GM12878 (cell line): Measurements from ENCODE around the gene TSHZ1.

Source experiments
- ASH2L ChIP-seq: fragments of 300-600, 200-600 bp; sonication (generic); IDR thresholded peaks from 2 replicates; pipeline ENCODE4 v1.6.1; 2017; ENCODE audit warnings: low read depth, mild to moderate bottlenecking, borderline replicate concordance
- ATF3 ChIP-seq: IDR thresholded peaks from 2 replicates; pipeline ENCODE4 v1.6.1; 2011; ENCODE audit warnings: low read depth, mild to moderate bottlenecking, low read length, moderate library complexity, borderline replicate concordance; ENCODE audit errors: extremely low read depth
- CHD2 ChIP-seq: IDR thresholded peaks from 2 replicates; pipeline ENCODE4 v1.6.1; 2011; ENCODE audit warnings: low read depth, low read length, improper control_type of control experiment, borderline replicate concordance
- EP300 ChIP-seq, 2 experiments: fragments of 150-350 bp in 1 of 2; IDR thresholded peaks; 2 replicates each; pipeline ENCODE4 v1.6.1; 2011 to 2012; ENCODE audit warnings: low read depth in 2 of 2, low read length in 2 of 2, borderline replicate concordance in 1 of 2, improper control_type of control experiment in 1 of 2, inconsistent platforms in 1 of 2; ENCODE audit not compliant: control insufficient read depth in 1 of 2
- HCFC1 ChIP-seq: fragments of 150-350 bp; IDR thresholded peaks from 2 replicates; pipeline ENCODE4 v1.6.1; 2014; ENCODE audit warnings: low read length
- MYC ChIP-seq: IDR thresholded peaks from 2 replicates; pipeline ENCODE4 v1.6.1; 2011; ENCODE audit warnings: mild to moderate bottlenecking, low read length, moderate library complexity, inconsistent platforms; ENCODE audit not compliant: insufficient read depth, insufficient replicate concordance, insufficient read length, severe bottlenecking
- ZBTB33 ChIP-seq: fragments of 450-650 bp; IDR thresholded peaks from 2 replicates; pipeline ENCODE4 v1.6.1; 2017; ENCODE audit warnings: mild to moderate bottlenecking
- ZNF274 ChIP-seq: IDR thresholded peaks from one replicate; pipeline ENCODE4 v1.8.0; 2011; ENCODE audit not compliant: insufficient read length, insufficient read depth

- TF ChIP-seq ZNF274 (no peak), CHD2 (no peak), MYC (no peak), EP300 (IDR thresholded peaks at IDR 0.05; ENCODE audit: borderline replicate concordance in 1 of 2, control insufficient read depth in 1 of 2, low read depth in 2 of 2, low read length in 2 of 2) (no peak), ASH2L (no peak), ATF3 (no peak), HCFC1 (no peak), ZBTB33 (no peak)
These were observed 61.4 kb downstream of the TSHZ1 start for GRCh38 chr18:75271952-75272351.
